MM.1S (cell line): ENCODE results near the gene ACKR3.

ENCODE experiments used
- CTCF ChIP-seq: fragments of 300-600 bp; sonication (generic); IDR thresholded peaks from 2 replicates; pipeline ENCODE4 v1.5.1; 2016; ENCODE audit warnings: antibody characterized with exemption, low read length, mixed read lengths
- EZH2 ChIP-seq: fragments of 300-600 bp; sonication (generic); optimal IDR thresholded peaks from 2 replicates; pipeline ENCODE3; 2017; ENCODE audit warnings: low read depth, mild to moderate bottlenecking, antibody characterized with exemption, low read length, mixed read lengths

- TF ChIP-seq CTCF = no peak
- no peak for TF ChIP-seq EZH2
Observed at GRCh38 chr2:236604575-236605344, 35.1 kb downstream of the ACKR3 start.
